A549 (cell line): ENCODE data around the gene EVA1C.

ENCODE experiments used
- CEBPB ChIP-seq, 2 experiments: fragments of >200 bp in 1 of 2; sonication (Bioruptor Twin) in 1 of 2; formaldehyde crosslinking in 1 of 2; IDR thresholded peaks; 2 replicates each; pipeline ENCODE4 v1.6.1; 2012 to 2016
- TF ChIP-seq, protein P1 (sequence below): fragments of >200 bp; sonication (Bioruptor Twin); formaldehyde crosslinking; IDR thresholded peaks from 3 replicates; pipeline ENCODE4 v1.5.1; 2016

DNA sequence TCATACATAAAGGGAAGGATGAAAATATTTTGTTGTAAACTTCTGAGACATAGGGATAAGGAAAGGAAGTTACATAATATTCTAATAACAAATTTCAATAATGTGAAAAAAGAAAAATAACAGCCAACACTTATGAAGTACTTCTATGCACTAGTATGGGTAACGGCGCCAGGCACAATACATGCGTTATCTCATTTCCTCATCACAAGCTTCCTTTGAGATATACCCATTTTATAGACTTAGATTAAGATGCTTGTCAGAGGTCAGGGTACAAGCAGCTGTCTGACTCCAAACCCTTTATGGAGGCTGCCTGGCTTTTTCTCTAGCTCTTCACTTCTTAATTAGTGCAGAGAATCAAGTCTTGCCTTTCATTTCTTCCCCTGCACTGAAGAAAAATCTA lies 131.5 kb downstream of the EVA1C start:
- TF ChIP-seq, protein P1, sequence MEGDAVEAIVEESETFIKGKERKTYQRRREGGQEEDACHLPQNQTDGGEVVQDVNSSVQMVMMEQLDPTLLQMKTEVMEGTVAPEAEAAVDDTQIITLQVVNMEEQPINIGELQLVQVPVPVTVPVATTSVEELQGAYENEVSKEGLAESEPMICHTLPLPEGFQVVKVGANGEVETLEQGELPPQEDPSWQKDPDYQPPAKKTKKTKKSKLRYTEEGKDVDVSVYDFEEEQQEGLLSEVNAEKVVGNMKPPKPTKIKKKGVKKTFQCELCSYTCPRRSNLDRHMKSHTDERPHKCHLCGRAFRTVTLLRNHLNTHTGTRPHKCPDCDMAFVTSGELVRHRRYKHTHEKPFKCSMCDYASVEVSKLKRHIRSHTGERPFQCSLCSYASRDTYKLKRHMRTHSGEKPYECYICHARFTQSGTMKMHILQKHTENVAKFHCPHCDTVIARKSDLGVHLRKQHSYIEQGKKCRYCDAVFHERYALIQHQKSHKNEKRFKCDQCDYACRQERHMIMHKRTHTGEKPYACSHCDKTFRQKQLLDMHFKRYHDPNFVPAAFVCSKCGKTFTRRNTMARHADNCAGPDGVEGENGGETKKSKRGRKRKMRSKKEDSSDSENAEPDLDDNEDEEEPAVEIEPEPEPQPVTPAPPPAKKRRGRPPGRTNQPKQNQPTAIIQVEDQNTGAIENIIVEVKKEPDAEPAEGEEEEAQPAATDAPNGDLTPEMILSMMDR: no peak
- TF ChIP-seq CEBPB (IDR thresholded peaks at IDR 0.05): no peak
